Dendritic cell treated with granulocyte-macrophage colony-stimulating factor and Interleukin-4, amounts not matched to agents 40 ng/mL and 50 ng/mL, for 4 days (primary cell): ENCODE data around the gene EFCAB8.

ENCODE experiments used
- H3K27ac Mint-ChIP-seq: one replicate; pipeline ENCODE4 v1.8.0; 2022; ENCODE audit warnings: mild to moderate bottlenecking, mixed read lengths
- H3K27me3 Mint-ChIP-seq: one replicate; pipeline ENCODE4 v1.8.0; 2022; ENCODE audit warnings: mild to moderate bottlenecking, mixed read lengths
- H3K36me3 Mint-ChIP-seq: one replicate; pipeline ENCODE4 v1.8.0; 2022; ENCODE audit warnings: low read depth, mixed read lengths
- H3K4me1 Mint-ChIP-seq: one replicate; pipeline ENCODE4 v1.8.0; 2022; ENCODE audit warnings: low read depth, mixed read lengths
- H3K4me3 Mint-ChIP-seq: one replicate; pipeline ENCODE4 v1.8.0; 2022; ENCODE audit warnings: mild to moderate bottlenecking, moderate library complexity, mixed read lengths
- H3K9me3 Mint-ChIP-seq: one replicate; pipeline ENCODE4 v1.8.0; 2022; ENCODE audit warnings: mixed read lengths
- intact Hi-C: fragments of 100-400 bp; cut with micrococcal nuclease; formaldehyde crosslinking; loops from one replicate; pipeline ENCODE4 v1.15.0; 2022

Gene EFCAB8

DNA sequence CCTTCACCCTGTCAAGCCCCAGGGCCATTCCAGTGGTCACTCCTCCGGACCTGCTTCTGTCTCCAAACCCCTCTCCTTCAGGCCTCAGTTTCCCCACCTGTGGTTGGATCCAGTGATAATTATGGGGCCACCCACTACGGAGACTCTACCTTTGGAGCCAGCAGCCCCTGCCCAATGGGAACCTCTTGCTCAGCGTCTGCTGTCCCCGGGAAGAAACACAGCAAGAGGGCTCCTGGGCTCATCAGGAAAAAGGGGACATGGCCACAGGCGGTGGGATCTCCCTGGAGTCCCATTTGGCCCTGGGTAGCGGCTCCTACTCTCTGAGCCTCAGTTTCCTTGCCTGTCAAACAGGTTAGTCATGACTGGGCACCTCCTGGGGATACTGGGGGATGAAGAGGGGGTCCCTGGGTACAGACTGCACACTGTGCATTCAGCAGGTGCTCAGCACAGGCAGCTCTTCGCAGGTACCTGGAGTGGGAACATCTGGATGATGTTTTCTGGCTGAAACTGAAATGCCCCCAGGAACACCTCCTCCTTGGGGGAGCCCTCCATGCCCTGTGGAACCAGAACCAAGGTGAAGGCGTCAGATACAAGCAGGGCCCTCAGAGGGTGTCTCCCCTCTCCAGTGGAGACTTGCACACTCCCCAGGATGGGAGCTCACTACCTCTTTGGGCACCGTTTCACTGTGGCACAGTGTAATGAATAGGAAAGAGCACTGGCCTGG lies 126.1 kb downstream of the EFCAB8 start:
- H3K27ac Mint-ChIP-seq = no peak overlapping the region
- H3K36me3 Mint-ChIP-seq = no peaks in the 10 kb centered on the region
- H3K4me3 Mint-ChIP-seq = no peak overlapping the region
- intact Hi-C loops = no loop called here
- H3K4me1 Mint-ChIP-seq = no peaks in the 10 kb centered on the region
- H3K27me3 Mint-ChIP-seq = no peaks in the 10 kb centered on the region
- no peaks in the 10 kb centered on the region for H3K9me3 Mint-ChIP-seq

DNA sequence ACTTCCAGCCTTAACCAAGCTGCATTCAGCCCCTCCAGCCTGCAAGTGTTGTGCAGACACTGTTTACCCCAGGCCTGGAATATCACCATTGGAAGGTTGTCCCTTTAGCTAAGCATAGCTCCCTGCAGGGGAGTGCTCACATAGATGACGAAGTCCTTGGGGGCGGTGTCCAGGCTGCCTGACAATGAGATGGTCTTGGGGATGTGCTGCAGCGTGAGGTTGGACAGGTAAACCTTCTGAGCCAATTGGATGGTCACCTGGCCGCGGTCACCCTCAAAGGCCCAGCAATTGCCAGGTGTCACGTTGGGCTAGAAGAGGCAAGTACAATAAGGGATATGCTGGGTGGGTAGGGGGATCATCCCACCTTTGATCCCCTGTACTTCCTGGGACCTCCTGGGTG lies 126.9 kb downstream of the EFCAB8 start:
- Mint-ChIP-seq H3K27me3 (no peaks in the 10 kb centered on the region), H3K9me3 (no peaks in the 10 kb centered on the region), H3K36me3 (no peaks in the 10 kb centered on the region), H3K4me3 (no peak overlapping the region), H3K27ac (no peak overlapping the region), H3K4me1 (no peaks in the 10 kb centered on the region)
- intact Hi-C loops = no loop called here

DNA sequence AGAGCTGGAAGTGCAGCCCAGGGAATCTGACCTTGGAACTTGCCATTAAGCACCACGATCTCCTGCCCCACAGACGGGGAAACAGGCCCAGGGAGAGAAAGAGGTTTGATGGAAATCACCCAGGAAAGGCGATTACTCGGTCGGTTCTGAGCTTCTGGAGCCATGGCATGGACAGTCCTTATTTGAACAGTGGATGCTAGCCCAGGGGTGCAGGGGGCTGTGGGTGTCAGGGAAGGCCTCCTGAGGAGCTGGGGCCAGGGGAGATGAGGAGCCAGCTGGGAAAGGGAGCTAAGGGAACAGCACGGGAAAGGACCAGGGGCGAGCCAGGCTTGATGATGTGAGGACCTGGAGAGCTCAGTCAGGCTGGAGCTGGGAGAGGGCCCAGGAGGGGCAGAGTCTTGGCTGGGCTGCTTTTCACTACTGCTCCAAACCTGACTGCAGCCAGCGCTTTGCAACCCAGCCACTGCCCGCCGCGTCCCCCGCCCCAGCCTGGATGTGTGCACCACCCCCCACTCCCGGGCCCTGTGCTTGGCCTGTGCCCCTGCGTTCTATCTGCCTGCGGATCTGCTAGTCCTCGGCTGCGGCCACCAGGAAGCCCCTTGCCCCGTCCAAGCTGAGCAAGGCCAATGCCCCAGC lies 127.7 kb downstream of the EFCAB8 start:
- Mint-ChIP-seq H3K27me3 (no peaks in the 10 kb centered on the region), H3K9me3 (no peaks in the 10 kb centered on the region), H3K36me3 (no peaks in the 10 kb centered on the region), H3K27ac (no peak overlapping the region), H3K4me1 (no peaks in the 10 kb centered on the region), H3K4me3 (no peak overlapping the region)
- intact Hi-C loops = no loop called here

DNA sequence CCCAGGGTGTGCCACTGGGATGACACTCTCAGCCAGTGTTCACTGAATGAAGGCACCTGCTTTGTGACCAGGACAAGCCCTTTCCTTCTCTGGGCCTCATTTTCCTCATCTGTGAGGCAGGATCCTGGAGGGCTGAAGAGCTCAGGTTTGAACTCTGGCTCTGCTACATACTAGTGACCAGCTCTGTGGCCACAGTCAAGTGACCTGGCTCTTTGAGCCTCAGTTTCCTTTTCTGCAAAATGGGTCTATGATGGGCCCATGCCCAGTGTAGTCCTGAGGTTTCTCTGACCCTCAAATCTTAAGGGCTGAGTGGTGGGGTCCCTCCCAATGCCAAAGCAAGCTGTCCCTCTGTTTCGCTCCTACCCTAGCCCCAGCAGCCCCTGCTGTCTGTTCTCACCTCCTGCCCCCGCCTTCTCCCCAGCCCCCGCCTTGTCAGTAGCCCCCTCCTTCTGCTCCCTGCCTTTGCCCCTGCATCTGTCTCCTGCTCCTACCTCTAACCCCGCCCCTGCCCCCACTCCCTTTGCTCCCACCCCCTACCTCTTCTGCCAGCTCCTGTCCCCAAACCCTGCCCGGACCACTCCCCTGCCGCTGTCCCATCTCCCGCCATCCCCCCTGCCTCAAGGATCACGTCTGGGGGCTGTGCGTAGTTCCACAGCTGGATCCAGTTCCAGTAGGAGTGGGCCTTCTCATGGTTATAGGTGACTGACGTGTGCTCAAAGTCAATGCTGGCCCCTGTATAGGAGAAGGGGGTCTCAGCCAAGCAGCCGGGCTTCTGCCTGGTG lies 128.5 kb downstream of the EFCAB8 start:
- intact Hi-C loops = no loop called here
- no peaks in the 10 kb centered on the region for H3K27me3 Mint-ChIP-seq
- no peaks in the 10 kb centered on the region for H3K4me1 Mint-ChIP-seq
- H3K27ac Mint-ChIP-seq = no peak overlapping the region
- H3K4me3 Mint-ChIP-seq = no peak overlapping the region
- no peaks in the 10 kb centered on the region for H3K36me3 Mint-ChIP-seq
- no peaks in the 10 kb centered on the region for H3K9me3 Mint-ChIP-seq

DNA sequence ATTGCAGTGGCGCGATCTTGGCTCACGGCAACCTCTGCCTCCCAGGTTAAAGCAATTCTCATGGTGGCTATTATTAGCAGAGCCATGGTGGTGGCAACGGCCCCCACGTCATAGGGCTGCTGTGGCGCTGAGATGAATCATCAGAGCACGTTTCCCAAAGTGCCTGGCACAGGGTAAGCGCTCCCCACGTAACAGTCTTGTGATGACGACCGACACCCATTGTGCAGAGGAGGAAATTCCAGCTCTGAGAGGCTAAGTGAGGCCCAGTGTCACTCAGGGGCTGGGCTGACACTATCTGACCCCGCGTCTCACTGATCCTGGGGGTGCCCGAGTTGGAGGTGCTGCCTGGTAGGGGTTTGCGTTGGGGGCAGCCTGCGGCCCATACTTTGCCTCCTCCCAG lies 129.3 kb downstream of the EFCAB8 start:
- Mint-ChIP-seq H3K9me3 (no peaks in the 10 kb centered on the region), H3K27ac (no peak overlapping the region), H3K4me1 (no peaks in the 10 kb centered on the region), H3K27me3 (no peaks in the 10 kb centered on the region), H3K4me3 (no peak overlapping the region), H3K36me3 (no peaks in the 10 kb centered on the region)
- intact Hi-C loops = no loop called here

DNA sequence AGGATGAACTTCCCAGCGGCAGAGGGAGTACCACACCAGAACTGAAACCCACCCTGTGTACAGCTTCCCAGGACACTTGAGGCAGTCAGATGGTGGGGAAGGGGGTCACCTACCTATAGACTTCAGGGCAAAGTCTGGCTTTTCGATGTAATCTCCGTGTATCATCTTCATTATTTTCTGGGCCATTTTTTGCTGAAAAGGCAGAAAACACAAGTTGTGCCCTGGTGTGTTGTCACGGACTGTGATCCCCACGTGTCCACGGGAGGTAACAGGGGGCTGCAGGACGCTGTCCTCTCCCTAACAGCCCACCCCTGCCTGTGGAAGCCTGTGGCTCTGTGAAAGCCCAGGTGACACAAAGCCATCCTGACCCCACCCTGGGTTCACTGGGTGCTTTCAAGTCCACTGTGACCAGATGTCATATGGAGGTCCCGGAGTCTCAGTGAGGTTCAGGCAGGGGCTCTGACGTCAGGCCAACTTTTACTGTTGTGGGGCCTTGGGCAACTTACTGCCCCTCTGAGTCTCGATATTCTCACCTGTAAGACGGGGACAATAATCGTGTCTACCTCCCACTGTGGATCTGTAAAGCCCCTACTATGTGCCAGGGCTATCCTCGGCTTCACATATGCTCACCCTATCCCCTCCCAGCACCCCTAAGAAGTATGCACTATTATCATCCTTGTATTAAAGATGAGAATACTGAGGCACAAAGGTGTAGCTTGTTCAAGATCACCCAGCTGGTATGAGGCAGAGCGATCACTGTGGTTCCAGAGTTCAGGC lies 131.0 kb downstream of the EFCAB8 start:
- H3K27me3 Mint-ChIP-seq = no peaks in the 10 kb centered on the region
- H3K27ac Mint-ChIP-seq = no peak overlapping the region
- no peaks in the 10 kb centered on the region for H3K4me1 Mint-ChIP-seq
- H3K36me3 Mint-ChIP-seq = no peaks in the 10 kb centered on the region
- no peaks in the 10 kb centered on the region for H3K9me3 Mint-ChIP-seq
- intact Hi-C loops = no loop called here
- no peak overlapping the region for H3K4me3 Mint-ChIP-seq

DNA sequence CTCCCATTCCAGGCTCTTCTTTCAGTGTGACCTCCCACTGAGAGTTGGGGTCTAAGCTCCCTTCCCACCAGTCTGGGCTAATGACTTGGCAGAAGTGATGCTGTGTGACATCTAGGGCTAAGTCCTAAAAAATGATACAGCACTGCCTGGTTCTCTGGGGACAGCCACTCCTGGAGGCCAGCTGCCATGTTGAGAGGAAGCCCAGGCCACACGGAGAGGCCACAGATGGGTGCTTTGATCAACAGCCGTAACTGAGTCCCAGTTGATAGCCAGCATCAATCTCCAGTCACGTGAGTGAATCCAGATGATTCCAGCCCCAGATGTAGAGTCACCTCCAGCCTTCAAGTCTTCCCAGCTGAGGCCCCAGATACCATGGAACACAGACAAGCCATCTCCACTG lies 131.7 kb downstream of the EFCAB8 start:
- no peaks in the 10 kb centered on the region for H3K4me1 Mint-ChIP-seq
- no peaks in the 10 kb centered on the region for H3K9me3 Mint-ChIP-seq
- no peak overlapping the region for H3K27ac Mint-ChIP-seq

DNA sequence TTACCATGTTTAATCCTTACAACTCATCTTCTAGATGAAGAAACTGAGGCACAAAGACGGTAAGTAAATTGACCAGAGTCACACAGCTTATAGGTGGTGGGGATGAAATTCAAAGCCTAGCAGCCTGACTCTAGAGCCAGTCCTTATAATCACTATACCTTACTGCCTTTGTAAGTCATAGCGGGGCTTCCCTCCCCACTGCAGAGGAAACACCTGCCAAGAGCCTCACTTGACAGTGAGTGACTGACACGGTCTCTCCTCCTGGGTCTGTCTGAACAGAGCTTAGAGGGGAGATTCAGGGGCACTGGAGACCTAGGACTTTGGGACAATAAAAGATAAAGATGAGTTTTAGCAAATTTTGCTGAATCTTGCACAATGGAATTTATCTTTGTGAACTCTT lies 132.7 kb downstream of the EFCAB8 start:
- no peaks in the 10 kb centered on the region for H3K9me3 Mint-ChIP-seq
- H3K4me3 Mint-ChIP-seq = no peak overlapping the region
- intact Hi-C loops = no loop called here
- no peaks in the 10 kb centered on the region for H3K27me3 Mint-ChIP-seq
- H3K4me1 Mint-ChIP-seq = no peaks in the 10 kb centered on the region
- H3K27ac Mint-ChIP-seq = no peak overlapping the region
- no peaks in the 10 kb centered on the region for H3K36me3 Mint-ChIP-seq

More for the DNA sequence above, 131.7 kb downstream of the EFCAB8 start:
- H3K27me3 Mint-ChIP-seq = no peaks in the 10 kb centered on the region
- intact Hi-C loops = no loop called here
- no peak overlapping the region for H3K4me3 Mint-ChIP-seq
- H3K36me3 Mint-ChIP-seq = no peaks in the 10 kb centered on the region

DNA sequence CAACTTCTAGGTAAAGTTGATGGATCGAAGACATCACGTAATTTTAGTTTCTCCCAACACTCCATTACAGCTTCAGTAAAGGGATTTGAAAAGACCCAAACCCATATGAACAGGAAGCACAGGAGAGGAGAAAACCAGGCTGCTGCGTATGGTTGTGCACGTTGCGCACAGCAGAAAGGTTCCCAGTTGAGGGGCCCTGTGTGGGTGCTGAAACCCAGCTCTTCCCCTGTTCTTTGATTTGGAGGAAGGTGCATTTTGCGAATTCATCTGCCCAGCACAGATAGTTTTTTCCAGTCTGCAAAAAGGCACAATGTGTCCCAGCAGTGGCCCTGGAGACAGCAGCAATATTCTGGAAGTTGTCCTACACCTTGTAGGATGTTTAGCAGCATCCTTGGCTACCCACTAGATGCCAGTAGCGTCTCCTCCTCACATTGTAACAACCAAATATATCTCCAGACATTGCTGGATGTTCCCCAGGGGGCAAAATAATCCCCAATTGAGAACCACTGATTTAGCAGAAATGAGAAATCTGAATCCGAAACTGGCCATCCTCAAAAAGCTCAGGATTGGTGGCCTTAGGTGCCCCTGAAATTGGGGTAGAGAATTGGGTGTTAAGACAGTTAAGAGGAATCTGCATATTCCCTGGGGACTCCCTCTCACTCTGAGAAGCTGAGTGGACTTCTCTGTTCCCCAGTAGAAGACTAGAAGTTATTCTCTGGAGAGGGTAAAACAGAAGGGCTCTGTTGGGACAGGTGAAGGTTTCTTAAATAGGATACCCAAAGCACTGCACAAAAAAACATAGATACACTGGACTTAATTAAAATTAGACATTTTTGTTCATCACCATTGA lies 133.3 kb downstream of the EFCAB8 start:
- H3K27me3 Mint-ChIP-seq = no peaks in the 10 kb centered on the region
- no peaks in the 10 kb centered on the region for H3K4me1 Mint-ChIP-seq
- no peak overlapping the region for H3K27ac Mint-ChIP-seq
- H3K9me3 Mint-ChIP-seq = no peaks in the 10 kb centered on the region
- H3K36me3 Mint-ChIP-seq = no peaks in the 10 kb centered on the region
- no peak overlapping the region for H3K4me3 Mint-ChIP-seq
- intact Hi-C loops = no loop called here

DNA sequence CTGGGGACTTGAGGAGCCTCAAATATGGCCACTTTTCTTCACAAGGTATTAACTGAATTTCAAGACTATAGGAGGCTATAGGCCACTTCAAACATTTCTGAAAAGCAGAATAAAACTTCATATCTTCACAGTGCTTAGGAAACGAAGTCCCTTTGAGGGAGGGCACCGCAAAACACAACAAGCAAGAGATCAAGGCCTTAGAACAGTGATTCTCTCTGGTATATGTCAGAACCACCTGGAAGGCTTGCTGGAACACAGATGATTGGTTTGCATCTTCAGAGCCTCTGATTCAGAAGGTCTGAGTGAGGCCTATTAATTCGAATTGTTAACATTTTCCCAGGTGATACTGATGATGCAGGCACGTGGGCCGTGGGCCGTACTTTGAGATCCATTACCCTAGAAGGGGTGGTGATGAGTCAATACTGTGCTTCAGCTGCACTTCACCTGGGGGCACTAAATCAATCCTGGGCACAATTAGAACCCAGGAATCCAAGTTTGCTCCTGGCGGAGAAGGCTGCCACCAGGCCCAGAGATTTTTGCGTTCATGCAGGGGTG lies 134.8 kb downstream of the EFCAB8 start:
- H3K27ac Mint-ChIP-seq = no peak overlapping the region

DNA sequence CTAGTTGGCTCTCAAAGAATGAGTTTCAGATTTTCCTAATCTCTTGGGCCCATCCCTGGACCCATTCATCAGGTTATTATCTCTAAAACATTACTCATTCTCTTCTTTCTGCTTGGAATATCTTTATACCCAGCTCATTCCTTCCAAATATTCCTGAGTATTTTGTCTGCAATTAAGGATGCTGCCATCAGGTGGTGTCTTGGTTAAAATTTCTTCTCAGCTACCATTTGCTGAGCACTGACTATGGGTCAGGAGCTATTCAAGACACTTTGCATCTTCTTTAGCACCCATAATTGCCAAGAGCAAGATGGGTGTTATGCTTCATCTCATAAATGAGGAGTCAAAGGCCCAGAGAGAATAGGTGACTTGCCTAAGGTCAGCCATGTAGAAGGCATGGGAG lies 137.1 kb downstream of the EFCAB8 start:
- no peak overlapping the region for H3K27ac Mint-ChIP-seq
- no peaks in the 10 kb centered on the region for H3K27me3 Mint-ChIP-seq
- no peak overlapping the region for H3K4me3 Mint-ChIP-seq
- peaks cover 8% of the 10 kb centered on the region for H3K4me1 Mint-ChIP-seq
- no peaks in the 10 kb centered on the region for H3K9me3 Mint-ChIP-seq
- intact Hi-C loops = no loop called here
- no peaks in the 10 kb centered on the region for H3K36me3 Mint-ChIP-seq

More for the DNA sequence above, 134.8 kb downstream of the EFCAB8 start:
- no peaks in the 10 kb centered on the region for H3K4me1 Mint-ChIP-seq
- H3K27me3 Mint-ChIP-seq = no peaks in the 10 kb centered on the region
- H3K4me3 Mint-ChIP-seq = no peak overlapping the region
- intact Hi-C loops = no loop called here
- no peaks in the 10 kb centered on the region for H3K9me3 Mint-ChIP-seq
- no peaks in the 10 kb centered on the region for H3K36me3 Mint-ChIP-seq

DNA sequence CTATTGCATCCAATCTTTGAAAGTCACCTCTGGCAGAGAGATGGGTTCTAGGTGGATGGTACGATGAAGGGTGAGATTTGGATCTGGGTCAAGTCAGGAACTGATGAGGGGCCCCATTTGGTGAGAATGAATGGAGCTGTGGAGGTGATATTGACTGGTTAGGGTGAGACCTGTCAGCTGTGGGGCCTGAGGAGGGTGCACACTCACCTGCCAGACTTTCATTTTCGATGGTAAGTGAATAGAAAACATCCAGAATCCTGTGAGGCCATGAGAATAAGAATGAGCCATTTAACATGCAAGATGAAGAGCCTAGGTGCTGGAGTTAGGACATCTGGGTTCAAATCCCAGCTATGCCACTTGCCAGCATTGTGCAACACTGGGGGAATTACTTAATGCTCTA lies 138.7 kb downstream of the EFCAB8 start:
- Mint-ChIP-seq H3K27me3 (no peaks in the 10 kb centered on the region), H3K9me3 (no peaks in the 10 kb centered on the region), H3K4me1 (peaks cover 8% of the 10 kb centered on the region), H3K27ac (no peak overlapping the region), H3K36me3 (no peaks in the 10 kb centered on the region), H3K4me3 (no peak overlapping the region)
- intact Hi-C loops = no loop called here
